HG03196 (cell line): ENCODE measurements around the gene ROBO1.

ENCODE experiments used
- ATAC-seq: cut with Tn5 transposase; IDR thresholded peaks from one replicate; pipeline ENCODE4 v1.9.1; 2021; ENCODE audit not compliant: unreplicated experiment

ROBO1 gene

DNA sequence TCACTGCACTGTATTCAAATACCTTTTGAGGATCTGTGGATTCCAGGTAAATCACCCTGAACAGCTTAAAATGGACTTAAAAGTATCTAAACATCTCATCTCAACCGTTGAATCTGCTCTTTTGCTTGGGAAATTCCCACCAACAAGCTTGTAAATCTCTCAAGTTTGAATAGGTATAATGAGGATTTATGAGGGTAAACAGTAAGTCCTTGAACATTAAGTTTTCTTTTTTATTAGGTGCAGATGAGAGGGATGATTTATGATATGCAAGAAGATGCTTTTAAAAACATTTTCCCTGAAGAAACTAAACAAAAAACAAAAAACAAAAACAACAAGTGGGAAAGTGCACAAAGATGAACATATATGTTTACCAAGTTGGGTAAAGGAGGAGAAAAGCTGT, 290.6 kb downstream of the ROBO1 start:
- ATAC-seq = no peak

DNA sequence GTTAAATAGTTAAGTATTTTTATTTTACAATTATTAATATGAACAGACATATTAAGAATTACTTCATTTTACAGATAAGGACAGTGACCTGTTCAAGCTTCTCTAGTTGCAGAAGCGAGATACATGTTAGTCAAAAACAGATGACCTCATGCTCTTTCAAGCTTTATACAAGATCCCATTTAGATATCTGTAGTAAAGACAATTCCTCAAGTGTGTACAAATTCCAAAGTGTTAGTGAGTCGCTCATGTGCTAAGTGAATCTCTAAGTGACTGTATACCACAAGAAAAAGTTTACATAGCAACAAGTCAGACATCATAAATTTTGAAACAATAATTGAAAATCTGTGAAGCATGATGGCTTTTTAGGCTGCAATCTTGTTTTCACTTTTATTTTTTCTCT, 293.8 kb downstream of the ROBO1 start:
- no peak for ATAC-seq

DNA sequence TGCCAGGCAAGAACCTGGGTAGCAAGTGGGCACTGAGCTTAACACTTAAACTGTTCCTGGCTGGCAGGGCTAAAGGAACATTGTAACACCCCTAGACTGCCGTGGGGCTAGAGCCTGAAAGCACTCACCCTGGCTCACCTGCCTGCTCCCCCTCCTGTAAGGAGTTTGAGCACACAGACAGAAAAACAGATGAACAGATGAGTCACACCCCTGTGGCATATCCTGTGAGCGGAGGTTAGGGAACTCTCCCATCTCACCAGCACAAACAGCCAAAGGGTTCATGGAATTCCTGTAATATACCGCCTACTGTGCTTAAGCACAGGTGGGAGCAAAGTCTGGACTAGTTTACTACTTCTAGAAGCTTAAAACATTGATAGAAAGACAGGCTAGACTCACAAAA, 300.1 kb downstream of the ROBO1 start:
- ATAC-seq = no peak

DNA sequence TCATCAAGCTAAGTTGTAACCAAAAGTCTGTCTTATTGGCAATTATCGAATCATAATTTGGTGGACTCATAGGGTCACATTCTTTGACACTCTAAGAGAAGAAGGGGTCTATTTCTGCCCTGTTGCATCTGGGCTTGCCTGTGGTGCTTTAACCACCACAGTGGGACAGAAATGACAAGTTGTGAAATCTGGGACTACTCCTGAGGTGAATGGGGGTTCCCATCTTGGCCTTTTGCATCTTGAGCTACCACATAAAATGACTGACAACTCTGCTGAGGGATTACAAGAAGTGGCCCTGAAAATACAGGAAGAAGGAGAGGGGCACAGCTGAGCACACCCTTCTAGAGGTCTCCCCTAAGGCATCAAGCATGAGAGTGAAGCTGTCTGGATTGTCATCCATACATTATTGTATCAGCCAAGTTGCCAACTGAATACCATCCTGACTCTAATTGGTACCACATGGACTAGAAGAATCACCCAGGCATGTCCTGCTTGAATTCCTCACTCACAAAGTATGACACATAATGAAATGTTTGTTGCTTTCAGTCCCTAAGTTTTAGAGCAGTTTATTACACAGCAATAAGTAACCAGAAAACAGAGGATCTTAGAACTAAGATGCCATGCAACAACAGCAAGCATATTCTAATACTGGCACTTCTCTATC, 306.5 kb downstream of the ROBO1 start:
- no peak for ATAC-seq

DNA sequence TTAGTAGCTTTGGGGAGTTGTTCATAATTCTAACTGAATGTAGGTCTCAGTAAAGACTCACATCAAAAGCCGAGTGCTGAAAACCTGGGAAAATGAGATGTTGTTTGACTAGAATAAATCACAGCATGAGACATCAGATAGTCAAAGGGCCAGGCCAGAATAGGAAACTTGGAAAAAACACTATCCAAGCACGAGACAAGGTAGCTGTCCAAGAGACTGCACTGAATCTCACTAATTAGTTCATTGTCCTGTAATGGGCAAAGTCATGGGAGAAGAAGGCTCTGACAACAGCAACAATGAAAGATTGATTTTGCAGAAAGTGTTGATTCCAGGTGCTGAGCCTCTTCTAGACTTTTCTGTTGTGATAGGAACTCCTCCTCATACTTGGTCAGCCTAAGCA, 314.2 kb downstream of the ROBO1 start:
- no peak for ATAC-seq

DNA sequence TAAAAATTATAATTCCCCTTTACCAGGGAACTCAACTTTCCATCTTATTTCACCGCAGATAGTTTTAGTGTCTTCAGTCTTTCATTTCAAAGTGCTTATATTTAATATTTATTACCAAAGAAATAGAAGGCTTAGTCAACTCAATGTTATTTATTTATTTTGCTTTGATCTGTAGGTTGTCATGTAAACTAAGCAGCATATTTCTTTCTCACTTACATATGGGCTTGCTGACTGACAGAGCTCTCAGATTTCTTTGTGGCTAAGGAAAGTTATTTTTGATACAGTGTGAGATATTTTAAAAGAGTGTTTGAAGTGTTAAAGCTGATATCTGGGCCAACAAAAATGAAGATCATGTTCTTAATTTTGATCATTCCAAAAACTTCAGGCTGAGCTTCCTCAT, 331.4 kb downstream of the ROBO1 start:
- ATAC-seq = no peak

DNA sequence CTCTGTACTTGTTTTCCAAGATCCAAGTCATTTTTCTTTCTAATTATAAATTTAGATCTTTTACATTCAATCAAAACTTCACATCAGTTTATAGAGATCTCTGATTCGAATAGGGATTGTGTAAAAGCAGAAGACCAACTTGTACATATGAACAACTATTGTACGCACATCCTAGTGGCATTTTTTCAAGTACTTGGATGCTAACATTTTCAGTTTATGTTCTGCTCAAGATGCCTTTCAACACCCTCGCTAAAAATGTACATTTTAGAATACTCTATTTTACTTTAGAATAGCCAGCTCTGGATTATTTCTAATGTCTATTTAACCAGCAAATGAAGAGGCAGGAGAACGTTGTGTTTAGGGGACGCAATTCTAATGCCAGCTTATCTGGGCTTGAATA, 340.7 kb downstream of the ROBO1 start:
- no peak for ATAC-seq

DNA sequence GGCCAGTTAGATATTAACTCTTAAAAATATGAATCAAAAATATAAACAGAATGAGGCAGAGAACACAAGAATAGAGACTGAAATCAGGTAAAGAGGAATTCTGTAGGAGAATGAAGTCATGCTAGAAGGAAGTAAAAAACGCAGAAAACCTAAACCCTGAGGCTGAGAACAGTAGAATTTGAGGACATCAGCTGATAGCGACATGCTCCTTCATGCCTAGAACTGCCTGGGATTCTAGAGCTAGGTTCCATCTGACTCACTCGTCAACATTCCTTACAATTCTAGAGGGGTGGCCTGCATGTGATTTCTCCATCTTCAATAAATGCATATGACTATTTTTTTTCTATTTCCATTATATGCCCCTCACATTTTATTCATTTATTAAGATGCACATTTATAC, 343.0 kb downstream of the ROBO1 start:
- no peak for ATAC-seq

DNA sequence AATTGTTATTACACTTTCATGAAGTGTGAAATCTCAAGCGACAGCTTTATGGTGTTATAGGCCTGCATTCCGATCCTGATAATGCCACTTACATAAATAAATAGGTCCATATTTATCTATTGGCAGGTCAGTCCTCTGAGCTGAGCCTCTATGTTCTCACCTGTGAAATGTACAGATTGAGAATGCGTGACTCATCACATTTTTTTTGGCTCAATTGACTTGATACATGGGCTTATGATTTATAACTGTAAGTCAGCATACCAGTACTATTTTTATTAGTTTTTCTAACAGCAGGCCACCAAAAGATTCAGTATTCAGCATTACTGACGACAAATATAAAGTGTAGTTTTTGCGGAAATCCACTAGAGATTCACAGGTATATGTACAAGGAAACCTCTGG, 344.4 kb downstream of the ROBO1 start:
- no peak for ATAC-seq

DNA sequence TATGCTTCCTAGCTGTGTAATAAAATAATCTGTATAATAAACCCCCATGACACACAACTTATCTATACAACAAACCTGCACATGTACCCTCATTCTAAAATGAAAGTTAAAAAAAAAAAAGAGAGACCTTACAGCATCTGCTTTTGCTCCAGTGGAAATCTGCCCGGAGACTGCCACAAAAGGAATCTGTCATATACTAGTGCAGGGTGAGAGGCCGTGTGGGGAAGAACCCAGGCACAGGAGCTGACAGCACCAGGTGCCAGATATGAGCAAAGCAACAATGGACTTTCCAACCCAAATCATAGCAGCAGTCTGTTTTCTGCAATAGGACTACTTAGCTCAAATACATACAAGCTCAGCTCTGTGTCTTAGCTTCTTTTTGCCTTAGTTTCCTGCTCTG, 346.5 kb downstream of the ROBO1 start:
- no peak for ATAC-seq

DNA sequence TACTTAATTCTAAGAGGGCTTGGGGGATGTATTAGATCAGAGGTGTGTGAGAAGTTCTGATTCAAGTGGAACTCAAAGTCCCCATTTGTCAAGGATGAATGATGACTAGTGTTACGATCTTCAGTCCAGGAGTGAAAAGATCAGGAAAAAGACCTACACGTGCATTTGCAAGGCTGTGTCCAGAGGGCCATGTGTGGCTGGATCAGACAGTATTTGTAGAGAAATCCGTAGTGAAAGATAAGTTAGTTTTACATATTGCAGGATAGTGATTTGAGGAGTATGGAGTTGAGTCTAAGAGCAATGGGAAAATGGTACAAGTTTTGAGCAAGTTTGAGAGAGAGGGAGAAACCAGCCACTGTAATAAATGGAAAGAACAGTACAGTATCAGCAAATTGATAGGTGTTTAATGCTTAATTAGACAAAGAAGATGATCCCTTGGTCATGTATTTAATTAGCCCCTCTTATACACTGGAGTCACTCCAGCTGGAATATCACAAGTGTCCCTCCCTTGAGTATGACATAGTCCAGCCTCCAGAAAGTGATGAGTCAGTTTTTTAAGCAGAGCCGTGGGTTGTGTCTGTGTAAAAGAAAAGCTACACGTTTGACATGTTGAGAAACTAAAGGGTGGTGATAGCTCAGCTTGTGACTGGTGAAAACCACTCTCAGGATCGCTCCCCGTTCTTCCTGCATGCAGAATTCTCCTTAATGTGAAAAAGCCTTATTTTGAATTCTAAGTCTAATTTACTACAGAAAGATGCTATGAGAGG, 348.8 kb downstream of the ROBO1 start:
- no peak for ATAC-seq

DNA sequence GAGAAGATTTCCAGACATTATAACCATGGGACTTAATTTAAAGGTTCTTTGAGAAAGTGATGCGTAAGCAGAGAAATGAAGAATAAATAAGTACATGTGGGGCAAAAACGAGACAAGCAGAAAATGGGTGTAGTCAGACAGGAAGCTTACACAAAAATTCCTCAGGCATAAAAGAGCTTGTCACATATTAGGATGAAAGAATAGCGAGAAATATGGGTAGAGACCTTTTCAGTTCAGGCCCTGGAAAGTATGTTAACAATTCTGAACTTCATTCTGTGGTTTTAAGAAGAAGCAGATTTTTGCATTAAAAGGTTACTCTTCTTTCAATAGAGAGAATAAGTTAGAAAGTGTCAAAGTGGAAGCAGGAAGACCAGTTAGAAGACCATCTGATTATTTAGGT, 352.4 kb downstream of the ROBO1 start:
- no peak for ATAC-seq

DNA sequence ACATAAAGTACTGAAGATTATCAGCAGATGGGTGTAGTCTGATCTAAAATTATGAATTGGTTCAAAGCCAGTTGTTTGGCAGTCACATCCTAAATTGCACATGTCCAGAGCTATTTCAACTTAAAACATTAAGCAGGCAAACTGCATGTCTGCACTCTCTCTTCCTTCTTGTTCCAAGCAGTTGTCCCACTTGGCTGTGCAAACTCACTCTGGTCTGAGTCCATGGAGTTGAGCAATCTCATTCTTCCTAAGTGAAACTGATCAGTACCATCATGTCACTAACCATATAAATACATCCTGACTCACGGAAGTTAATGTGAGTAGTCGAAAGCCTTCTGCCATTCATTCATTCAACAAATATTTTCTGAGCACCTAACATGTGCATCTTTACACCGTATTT, 353.0 kb downstream of the ROBO1 start:
- ATAC-seq = no peak

DNA sequence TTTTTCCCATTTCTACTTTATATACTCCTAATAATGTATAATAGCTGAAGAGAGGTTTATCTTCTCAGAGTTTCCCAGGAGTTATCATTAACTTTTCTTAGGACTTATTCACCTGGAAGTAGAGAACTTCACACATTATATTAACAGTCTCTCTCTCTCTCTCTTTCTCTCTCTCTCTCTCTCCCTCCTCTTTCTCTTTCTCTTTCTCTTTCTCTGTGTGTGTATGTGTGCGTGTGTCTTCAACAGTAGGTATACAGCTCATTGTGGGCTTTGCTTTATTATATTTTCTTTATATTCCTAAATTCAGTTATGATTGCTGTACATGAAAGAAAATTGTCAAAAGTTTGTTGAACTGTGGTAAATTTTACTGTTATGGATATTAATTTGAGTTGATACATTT, 353.8 kb downstream of the ROBO1 start:
- no peak for ATAC-seq

DNA sequence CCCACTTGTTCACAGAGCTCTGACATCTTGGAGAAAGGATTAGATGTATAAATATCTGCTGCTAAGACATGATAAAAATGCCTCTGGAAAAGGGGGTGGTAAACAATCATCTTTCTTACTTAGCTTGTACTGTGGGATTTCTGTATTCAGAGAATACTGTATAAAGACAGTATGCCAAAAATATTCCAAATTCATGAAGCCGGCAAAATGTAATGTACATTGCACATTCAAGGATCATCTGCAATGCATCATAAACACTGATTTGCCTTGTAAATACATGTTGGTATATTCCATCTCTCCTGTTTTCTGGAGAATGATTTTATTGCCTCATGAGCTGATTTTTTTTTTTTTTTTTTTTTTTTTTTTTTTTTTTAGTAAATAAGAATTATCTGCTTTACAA, 355.3 kb downstream of the ROBO1 start:
- ATAC-seq = no peak

DNA sequence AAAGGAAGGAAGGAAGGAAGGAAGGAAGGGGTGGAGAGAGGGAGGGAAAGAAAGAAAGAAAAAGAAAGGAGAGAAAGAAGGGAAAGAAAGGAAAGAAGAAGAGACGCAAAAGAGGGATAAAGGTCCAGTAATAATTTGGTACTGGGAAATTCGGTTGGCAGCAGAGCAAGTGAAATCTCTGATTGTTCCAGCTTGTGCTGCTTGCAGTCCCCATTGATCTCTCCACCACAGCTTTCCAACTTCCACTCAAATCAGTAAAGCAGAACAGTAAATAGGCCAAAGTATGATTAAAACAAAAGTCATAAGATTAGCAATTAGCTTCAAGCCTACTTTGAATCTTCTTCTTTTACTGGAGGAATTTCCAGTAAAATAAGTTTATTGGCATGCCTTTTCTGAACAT, 357.2 kb downstream of the ROBO1 start:
- no peak for ATAC-seq

DNA sequence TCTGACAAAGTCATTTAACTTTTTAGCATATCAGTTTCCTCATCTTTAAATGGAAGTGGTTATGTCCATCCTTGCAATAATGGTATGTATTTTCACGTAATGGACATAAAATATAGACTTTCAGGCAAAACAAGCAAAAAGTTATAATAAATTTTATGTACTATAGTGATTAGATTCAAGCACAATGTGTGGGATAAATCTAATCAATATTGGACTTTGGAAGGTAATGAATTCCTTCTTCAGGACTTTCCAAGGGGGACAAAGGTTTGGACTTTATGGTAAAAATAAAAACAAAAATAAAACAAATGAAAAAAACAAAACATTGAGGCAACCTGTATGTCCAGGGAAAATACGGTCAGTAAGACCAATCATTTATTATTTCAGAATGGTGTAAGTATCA, 357.7 kb downstream of the ROBO1 start:
- ATAC-seq = no peak

DNA sequence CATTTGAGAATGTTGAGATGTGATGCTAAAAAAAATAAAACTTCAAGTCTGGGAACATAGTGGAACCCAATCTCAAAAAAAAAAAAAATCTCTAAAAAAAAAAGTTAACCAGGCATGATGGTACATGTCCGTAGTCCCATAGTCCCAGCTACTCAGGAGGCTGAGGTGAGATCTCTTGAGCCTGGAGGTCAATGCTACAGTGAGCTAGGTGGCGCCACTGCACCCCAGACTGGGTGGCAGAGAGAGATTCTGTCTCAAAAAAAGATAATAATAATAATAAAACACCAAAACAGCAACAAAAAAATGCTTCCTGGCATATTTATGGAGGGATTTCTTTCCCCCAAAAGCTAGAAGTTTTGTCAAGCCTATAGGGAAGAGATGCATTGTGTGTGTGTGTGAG, 361.6 kb downstream of the ROBO1 start:
- ATAC-seq = no peak

DNA sequence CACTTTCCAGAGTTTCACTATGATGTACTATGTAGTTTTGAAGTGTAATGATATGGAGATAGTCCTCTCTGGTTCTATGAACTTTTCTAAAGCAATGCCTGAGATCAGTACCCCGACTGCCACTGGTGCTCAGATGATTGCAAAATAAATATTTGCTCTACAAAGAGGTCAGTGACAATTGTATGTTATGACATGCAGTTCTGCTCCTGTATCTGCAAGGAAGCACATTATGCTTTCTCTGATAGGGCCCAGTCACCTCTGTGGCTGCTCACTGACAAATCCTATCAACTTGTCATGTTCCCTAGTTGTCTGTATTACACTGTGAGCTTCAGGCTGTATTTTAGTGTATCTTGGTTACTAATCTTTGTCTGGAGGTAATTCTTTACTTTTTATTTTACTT, 362.6 kb downstream of the ROBO1 start:
- ATAC-seq = no peak

DNA sequence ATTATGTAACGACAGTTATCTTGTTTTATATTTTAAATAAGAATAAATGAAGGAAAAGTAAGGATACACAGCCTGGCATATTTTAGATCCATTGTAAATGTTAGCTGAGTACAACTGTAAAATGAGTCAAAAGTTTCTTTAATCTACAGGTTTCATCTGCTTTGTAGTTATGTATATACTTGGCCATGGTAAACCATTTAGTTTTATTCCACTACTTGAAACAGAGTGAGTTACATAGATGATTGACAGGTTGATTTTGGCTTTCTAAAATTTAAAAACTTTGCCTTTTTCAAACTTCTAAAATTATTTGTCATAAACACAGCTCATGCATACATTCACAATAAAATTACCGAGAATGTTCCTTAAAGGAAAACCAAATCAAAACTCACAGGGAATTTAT, 371.2 kb downstream of the ROBO1 start:
- ATAC-seq = no peak

DNA sequence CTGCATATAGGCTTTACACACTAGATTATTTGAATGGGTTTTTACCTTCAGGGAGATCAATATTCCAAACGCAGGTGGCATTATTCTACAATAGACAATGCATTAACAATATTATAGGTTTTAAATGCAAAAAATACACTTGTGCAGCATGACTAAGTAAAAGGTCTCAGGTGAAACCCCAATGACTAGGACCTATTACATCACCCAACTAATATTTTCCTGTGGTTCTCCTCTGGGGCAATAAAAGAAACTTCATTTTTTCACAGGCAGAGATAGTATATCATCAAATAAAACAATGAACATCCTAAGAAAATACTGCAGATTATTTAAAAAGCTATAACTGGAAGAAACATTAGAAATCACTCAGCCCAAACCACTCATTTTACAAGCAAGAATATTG, 375.3 kb downstream of the ROBO1 start:
- ATAC-seq = no peak

DNA sequence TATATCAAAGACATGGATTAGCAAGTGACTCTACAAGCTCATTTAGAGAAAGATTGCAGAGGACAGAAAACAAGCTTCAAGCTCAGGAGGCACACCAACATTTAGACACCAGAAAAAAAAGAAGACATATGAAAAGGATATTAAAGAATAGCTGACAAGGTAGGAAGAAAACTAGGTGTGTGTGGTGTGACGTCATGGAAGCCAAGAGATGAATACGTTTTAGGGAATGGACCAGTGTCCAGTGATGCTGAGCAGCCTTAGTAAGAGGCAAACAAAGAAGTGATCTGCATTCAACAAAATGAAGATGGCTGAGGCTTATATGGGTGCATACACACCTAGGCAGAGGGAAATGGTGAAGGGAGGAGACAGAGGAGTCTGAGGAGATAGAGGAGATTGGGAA, 377.4 kb downstream of the ROBO1 start:
- ATAC-seq = no peak

DNA sequence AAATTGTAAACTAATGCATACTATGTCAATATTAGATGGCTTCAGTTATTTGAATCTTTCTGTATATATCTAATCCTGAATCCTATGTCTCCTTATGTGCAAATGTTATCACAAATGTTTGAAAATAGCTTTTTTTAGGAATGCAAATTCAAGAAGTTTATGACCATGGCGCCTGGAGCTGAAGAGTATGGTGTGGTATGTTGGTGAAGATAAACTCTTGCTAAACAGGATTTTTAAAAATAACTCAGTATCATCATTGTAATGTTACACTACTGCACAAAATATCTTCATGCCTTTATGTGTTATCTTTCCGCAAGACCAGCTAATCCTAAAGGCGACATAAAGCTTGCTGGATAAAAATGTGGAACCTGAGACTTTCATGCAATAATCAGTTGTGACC, 382.6 kb downstream of the ROBO1 start:
- ATAC-seq = no peak
